PC-3 (cell line): Measurements from ENCODE around the gene SLC9A9.

Experiments
- CTCF ChIP-seq: fragments of 300-600 bp; sonication (generic); conservative IDR thresholded peaks from 2 replicates; pipeline ENCODE4 v1.5.1; 2017; ENCODE audit warnings: antibody characterized with exemption, low read depth, mild to moderate bottlenecking, low read length
- EZH2 ChIP-seq: fragments of 300-600 bp; sonication (generic); IDR thresholded peaks from one replicate; pipeline ENCODE4 v1.6.1; 2017; ENCODE audit warnings: antibody characterized with exemption, mild to moderate bottlenecking, low read length; ENCODE audit not compliant: unreplicated experiment

DNA sequence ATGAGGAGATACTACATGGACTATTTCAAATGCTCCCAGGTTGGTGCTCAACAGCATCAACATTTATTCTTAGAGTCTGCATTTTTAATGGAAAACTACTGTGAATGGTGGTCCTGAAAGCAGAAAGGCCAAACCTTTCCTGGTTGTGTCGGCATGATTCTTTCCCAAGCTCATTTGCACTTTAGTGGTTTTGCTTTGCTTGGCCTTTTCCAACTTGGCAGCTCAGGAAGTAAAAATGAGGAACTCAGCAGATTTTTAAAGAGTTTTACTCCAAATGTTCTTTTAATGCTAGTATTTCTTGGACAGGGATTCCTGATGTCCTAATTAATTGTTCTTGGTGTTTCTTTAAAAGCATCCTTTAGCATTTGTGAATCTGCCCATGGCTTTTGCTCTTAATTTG is 197.4 kb downstream of the SLC9A9 start:
- TF ChIP-seq CTCF: no peak
- TF ChIP-seq EZH2: no peak
